ENCODE results near the gene CTRB1.
"Not testable (repeated sequence)": the region's sequence is repeated elsewhere in the genome, so short reads cannot be mapped to it uniquely, and the experiment has no call there.

Gene CTRB1

GRCh38 chr16:75271441-75272096 lies 52.8 kb downstream of the CTRB1 start:
- no peak for DNase-seq (ENCODE audit: low read depth in 2 of 2)

- no peak for DNase-seq (ENCODE audit: low read depth in 2 of 2)
Measured at GRCh38 chr16:75272097-75272551, 53.3 kb downstream of the CTRB1 start.

GRCh38 chr16:75272629-75273028 lies 53.8 kb downstream of the CTRB1 start:
- not testable (repeated sequence) for DNase-seq (ENCODE audit: low read depth in 2 of 2)

GRCh38 chr16:75273054-75273925 lies 54.5 kb downstream of the CTRB1 start:
- no peak for DNase-seq (ENCODE audit: low read depth in 2 of 2)

All from stimulated activated CD4-positive, alpha-beta T cell treated with anti-CD3 and anti-CD28 coated beads, Interleukin-15, amount 100 ng/mL, for 48 hours (primary cell).